Activated CD4-positive, alpha-beta memory T cell treated with anti-CD3 and anti-CD28 coated beads, Interleukin-2, amount 10 ng/mL, durations not matched to agents 7 days and 5 days (primary cell): ENCODE measurements around the gene PNMA3. TPM values are rescaled to one million over a fixed set of nuclear protein-coding genes. Genes with fewer than 3 reads are reported as not detected.
"Not testable (repeated sequence)": the region's sequence is repeated elsewhere in the genome, so short reads cannot be mapped to it uniquely, and the experiment has no call there.

ENCODE experiments used
- CTCF ChIA-PET: fragments of 350-600 bp; sonication (Branson Sonifier 250); formaldehyde crosslinking; loops from one replicate; lab custom pipeline; 2021; ENCODE audit warnings: antibody characterized with exemption, inconsistent platforms; lab: Charles Lee
- POLR2A ChIA-PET: fragments of 350-600 bp; sonication (Branson Sonifier 250); formaldehyde crosslinking; loops from one replicate; lab custom pipeline; 2021; ENCODE audit warnings: antibody characterized with exemption; lab: Charles Lee
- DNase-seq: peaks from one replicate; pipeline ENCODE4 v3.0.0-alpha.2; 2020
- H3K27ac Mint-ChIP-seq: one replicate; pipeline ENCODE4 v1.8.0; 2021; ENCODE audit warnings: mild to moderate bottlenecking, mixed read lengths
- H3K27me3 Mint-ChIP-seq: one replicate; pipeline ENCODE4 v1.8.0; 2021; ENCODE audit warnings: mixed read lengths
- H3K36me3 Mint-ChIP-seq: one replicate; pipeline ENCODE4 v1.8.0; 2021; ENCODE audit warnings: low read depth, mixed read lengths
- H3K4me1 Mint-ChIP-seq: one replicate; pipeline ENCODE4 v1.8.0; 2021; ENCODE audit warnings: mixed read lengths
- H3K4me3 Mint-ChIP-seq: one replicate; pipeline ENCODE4 v1.8.0; 2021; ENCODE audit warnings: mild to moderate bottlenecking, mixed read lengths
- H3K9me3 Mint-ChIP-seq: one replicate; pipeline ENCODE4 v1.8.0; 2021; ENCODE audit warnings: mixed read lengths
- total RNA-seq, 2 experiments: library from RNA; stranded (reverse); gene quantifications; one replicate each; pipeline ENCODE4 v1.2.3, GENCODE V29; 2021

PNMA3 gene
- total RNA-seq, 2 experiments from 2014 or later: 3.3 to 3.6 TPM

DNA sequence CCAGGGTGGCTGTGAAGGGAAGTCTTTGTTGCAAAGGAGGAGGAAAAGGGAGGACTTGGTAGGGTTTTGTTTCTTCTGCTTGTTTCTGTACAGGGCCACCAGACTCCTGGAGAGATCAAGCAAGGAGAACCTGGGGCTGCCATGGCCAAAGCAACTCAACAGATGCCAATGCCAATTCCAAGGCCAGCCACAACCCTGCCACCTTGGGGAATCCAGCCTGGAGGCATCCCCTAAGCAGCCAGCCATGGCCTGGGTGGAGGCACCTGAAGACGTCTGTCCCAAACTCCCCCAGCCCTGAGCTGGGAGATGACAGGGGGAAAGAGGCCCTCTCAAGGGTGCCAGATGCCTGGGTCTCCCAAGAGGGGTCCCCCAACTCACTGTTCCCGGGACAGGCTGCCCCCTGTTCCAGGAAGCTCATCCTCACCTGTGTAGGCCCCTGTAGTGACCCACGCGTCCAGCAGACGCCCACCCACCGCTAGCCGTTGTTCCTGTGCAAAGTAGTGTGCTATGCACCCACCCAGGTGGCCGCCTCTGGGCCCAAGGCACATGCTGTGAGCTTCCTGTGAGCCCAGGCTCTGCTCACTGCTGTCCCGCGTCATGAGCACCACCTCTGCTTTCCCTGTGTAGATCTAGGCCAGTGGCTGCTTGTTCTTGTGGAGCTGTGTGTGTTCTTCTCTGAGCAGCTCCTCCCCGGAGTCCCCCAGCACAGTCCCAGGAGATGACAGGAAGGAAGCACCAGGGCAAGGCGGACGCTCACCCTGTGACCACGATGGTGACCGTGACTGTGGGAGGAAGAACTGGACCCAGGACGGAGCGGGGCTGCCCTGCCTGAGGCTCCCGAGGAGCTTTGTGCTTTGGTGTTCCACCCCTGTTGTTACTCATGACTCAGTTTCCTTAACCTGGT, 3.2 kb downstream of the PNMA3 start:
- no peaks in the 10 kb centered on the region for H3K36me3 Mint-ChIP-seq
- POLR2A ChIA-PET: no interaction called here
- CTCF ChIA-PET: no interaction called here

DNA sequence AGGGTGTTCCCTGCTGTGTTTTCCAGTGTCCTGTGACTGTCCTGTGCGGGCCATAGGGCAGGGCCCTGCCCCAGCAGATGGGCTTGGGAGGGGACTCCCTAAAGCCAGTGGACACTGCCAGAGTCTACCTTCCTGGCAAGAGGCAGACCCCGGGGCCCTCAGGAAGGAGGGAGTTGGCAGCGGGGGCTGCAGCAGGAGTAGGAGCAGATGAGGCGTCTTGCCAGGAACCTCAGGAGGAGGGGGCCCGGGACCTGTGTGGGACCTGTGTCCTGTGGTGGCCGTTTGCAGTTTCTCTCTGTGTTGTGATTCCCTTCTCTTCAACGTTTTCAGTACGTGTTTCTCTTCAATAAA, 3.8 kb downstream of the PNMA3 start:
- DNase-seq: no peak
- H3K27me3 Mint-ChIP-seq: no peaks in the 10 kb centered on the region
- H3K36me3 Mint-ChIP-seq: no peaks in the 10 kb centered on the region
- POLR2A ChIA-PET: no interaction called here
- no peaks in the 10 kb centered on the region for H3K4me1 Mint-ChIP-seq
- H3K9me3 Mint-ChIP-seq: no peaks in the 10 kb centered on the region
- CTCF ChIA-PET: no interaction called here
- no peak overlapping the region for H3K4me3 Mint-ChIP-seq
- no peak overlapping the region for H3K27ac Mint-ChIP-seq

More for the DNA sequence above, 3.2 kb downstream of the PNMA3 start:
- Mint-ChIP-seq H3K27ac (no peak overlapping the region), H3K4me3 (no peak overlapping the region), H3K27me3 (no peaks in the 10 kb centered on the region), H3K9me3 (no peaks in the 10 kb centered on the region), H3K4me1 (no peaks in the 10 kb centered on the region)
- no peak for DNase-seq

- H3K36me3 Mint-ChIP-seq: no peaks in the 10 kb centered on the region
- no peak overlapping the region for H3K27ac Mint-ChIP-seq
- no peaks in the 10 kb centered on the region for H3K27me3 Mint-ChIP-seq
- H3K9me3 Mint-ChIP-seq: no peaks in the 10 kb centered on the region
- no peaks in the 10 kb centered on the region for H3K4me1 Mint-ChIP-seq
- ChIA-PET CTCF (interaction anchor here (1.0 to 1.1 kb wide), 2 partner anchors 29 to 120 kb away, joined by 3 to 4 read pairs; no protein-coding TSS in a partner anchor), POLR2A (no interaction called here)
- no peak overlapping the region for H3K4me3 Mint-ChIP-seq
- no peak for DNase-seq
These were observed 5.5 kb downstream of the PNMA3 start for GRCh38 chrX:153061732-153062131.

DNA sequence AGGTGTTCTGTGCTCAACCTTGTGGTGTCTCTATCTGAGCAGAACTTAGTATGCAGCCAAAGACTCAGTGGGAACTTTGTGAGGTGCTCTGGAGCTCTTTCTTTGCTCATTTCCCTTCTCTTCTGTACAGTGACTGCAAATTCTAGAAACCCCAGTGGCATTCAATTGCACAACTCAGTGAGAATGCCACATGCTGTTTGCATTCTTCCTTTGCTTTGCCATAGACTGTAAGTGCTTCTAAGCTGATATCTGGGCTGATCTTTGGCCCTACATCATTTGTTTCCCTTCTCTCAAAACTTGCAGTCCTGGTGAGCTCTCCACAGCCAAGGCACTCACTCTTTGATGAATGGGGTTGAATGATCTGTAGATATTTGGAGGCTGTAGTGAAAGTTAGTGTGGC, 7.0 kb downstream of the PNMA3 start:
- ChIA-PET CTCF (interaction anchor here (1.1 kb wide), 1 partner anchor 105 kb away, joined by 3 read pairs; no protein-coding TSS in a partner anchor), POLR2A (no interaction called here)
- no peaks in the 10 kb centered on the region for H3K9me3 Mint-ChIP-seq
- no peak overlapping the region for H3K27ac Mint-ChIP-seq
- H3K4me3 Mint-ChIP-seq: no peak overlapping the region
- H3K4me1 Mint-ChIP-seq: no peaks in the 10 kb centered on the region
- no peaks in the 10 kb centered on the region for H3K36me3 Mint-ChIP-seq
- no peaks in the 10 kb centered on the region for H3K27me3 Mint-ChIP-seq
- no peak for DNase-seq

DNA sequence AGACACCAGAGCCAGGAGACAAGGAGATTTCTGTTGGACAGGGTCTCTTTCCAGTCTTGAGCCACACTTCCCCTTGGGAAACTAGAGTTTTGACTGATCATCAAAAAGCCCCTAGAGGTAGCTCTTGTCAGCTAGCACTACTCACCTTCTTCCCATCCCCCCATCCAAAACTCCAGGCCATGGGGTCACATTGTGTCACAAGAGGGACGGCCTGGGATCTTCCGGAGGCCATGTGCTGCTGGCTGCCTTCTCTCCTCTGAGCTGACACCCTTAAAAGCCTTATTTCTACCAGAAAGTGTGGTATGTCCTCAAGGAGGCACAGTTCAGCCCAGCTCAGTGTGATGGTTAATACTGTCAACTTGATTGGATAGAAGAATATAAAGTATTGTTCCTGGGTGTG, 7.8 kb downstream of the PNMA3 start:
- DNase-seq: no peak
- no peak overlapping the region for H3K27ac Mint-ChIP-seq
- H3K4me3 Mint-ChIP-seq: no peak overlapping the region
- no peaks in the 10 kb centered on the region for H3K9me3 Mint-ChIP-seq
- no peaks in the 10 kb centered on the region for H3K36me3 Mint-ChIP-seq
- no peaks in the 10 kb centered on the region for H3K27me3 Mint-ChIP-seq
- H3K4me1 Mint-ChIP-seq: no peaks in the 10 kb centered on the region
- ChIA-PET CTCF (interaction anchor here (0.7 kb wide), 1 partner anchor 601 kb away, joined by 3 read pairs; no protein-coding TSS in a partner anchor), POLR2A (no interaction called here)

GRCh38 chrX:153065389-153065788, 9.1 kb downstream of the PNMA3 start:
- POLR2A ChIA-PET: no interaction called here
- no peaks in the 10 kb centered on the region for H3K36me3 Mint-ChIP-seq
- no peaks in the 10 kb centered on the region for H3K27me3 Mint-ChIP-seq
- H3K9me3 Mint-ChIP-seq: no peaks in the 10 kb centered on the region
- DNase-seq: no peak
- H3K27ac Mint-ChIP-seq: no peak overlapping the region
- CTCF ChIA-PET: no interaction called here
- no peaks in the 10 kb centered on the region for H3K4me1 Mint-ChIP-seq
- no peak overlapping the region for H3K4me3 Mint-ChIP-seq

DNA sequence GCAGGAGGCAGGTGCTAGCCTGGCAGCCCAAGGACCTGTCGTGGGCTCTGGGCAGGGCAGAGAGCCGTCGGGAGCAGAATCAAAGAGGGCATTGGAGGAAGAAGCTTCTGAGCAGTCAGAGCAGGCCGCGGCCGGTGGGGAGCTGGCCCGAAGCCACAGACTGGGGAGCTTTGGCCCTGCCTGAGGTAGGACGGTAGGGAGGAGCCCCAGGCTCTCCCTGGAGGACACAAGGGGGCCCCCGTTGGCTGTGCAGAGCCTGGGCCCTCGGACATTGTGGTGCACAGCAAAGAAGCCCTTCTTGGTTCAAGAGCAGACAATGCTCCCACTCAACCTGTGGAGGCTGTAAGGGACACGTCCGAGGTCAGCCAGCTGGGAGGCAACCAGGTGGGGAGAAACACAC, 10.1 kb downstream of the PNMA3 start:
- H3K9me3 Mint-ChIP-seq, H3K27me3 Mint-ChIP-seq, POLR2A ChIA-PET, CTCF ChIA-PET, H3K4me1 Mint-ChIP-seq, H3K4me3 Mint-ChIP-seq, H3K36me3 Mint-ChIP-seq, H3K27ac Mint-ChIP-seq, DNase-seq: not testable (repeated sequence)

- DNase-seq, H3K27me3 Mint-ChIP-seq, H3K27ac Mint-ChIP-seq, CTCF ChIA-PET, POLR2A ChIA-PET, H3K36me3 Mint-ChIP-seq, H3K4me3 Mint-ChIP-seq, H3K9me3 Mint-ChIP-seq, H3K4me1 Mint-ChIP-seq: not testable (repeated sequence)
These were observed 15.8 kb downstream of the PNMA3 start, which contains the start of gene PNMA6A for GRCh38 chrX:153071909-153072583. Gene PNMA6A, plus strand, starts transcription at chrX:153072454. Its CDS starts 609 bp downstream, at chrX:153073063.

GRCh38 chrX:153073331-153073730, 17.1 kb downstream of the PNMA3 start:
- H3K27me3 Mint-ChIP-seq, H3K9me3 Mint-ChIP-seq, H3K4me1 Mint-ChIP-seq, H3K4me3 Mint-ChIP-seq, POLR2A ChIA-PET, H3K27ac Mint-ChIP-seq, DNase-seq, CTCF ChIA-PET, H3K36me3 Mint-ChIP-seq: not testable (repeated sequence)

DNA sequence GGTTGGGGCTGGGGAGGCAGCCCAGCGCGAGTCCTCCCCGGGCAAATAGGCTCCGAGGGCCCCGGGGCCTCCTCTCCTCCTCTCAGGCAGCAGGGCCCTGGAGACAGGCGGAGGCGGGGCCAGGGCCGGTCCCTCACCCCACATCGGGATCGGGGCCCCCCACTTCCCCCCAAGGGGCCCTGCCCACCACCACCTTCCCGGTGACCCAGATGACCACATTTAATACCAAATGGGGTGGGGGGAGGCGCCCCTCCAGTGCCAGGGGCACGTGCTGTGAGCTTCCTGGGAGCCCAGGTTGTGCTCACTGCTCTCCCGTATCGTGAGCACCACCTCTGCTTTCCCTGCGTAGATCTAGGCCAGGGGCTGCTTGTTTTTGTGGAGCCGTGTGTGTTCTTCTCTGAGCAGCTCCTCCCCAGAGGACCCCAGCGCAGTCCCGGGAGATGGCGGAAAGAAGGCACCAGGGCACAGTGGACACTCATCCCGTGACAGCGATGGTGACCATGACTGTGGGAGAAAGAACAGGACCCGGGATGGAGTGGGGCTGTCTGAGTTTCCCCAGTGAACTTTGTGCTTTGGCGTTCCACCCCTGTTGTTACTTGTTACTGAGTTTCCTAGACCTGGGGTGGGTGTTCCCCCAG, 18.1 kb downstream of the PNMA3 start:
- POLR2A ChIA-PET: no interaction called here
- CTCF ChIA-PET: no interaction called here
- H3K4me1 Mint-ChIP-seq: no peaks in the 10 kb centered on the region

GRCh38 chrX:153074935-153075334, 18.7 kb downstream of the PNMA3 start:
- Mint-ChIP-seq H3K27me3 (no peaks in the 10 kb centered on the region), H3K4me1 (no peaks in the 10 kb centered on the region), H3K9me3 (no peaks in the 10 kb centered on the region), H3K36me3 (no peaks in the 10 kb centered on the region), H3K27ac (no peak overlapping the region), H3K4me3 (no peak overlapping the region)
- CTCF ChIA-PET: no interaction called here
- DNase-seq: no peak
- POLR2A ChIA-PET: no interaction called here

More for the DNA sequence above, 18.1 kb downstream of the PNMA3 start:
- DNase-seq: no peak
- no peak overlapping the region for H3K4me3 Mint-ChIP-seq
- no peaks in the 10 kb centered on the region for H3K36me3 Mint-ChIP-seq
- no peak overlapping the region for H3K27ac Mint-ChIP-seq
- no peaks in the 10 kb centered on the region for H3K9me3 Mint-ChIP-seq
- no peaks in the 10 kb centered on the region for H3K27me3 Mint-ChIP-seq

DNA sequence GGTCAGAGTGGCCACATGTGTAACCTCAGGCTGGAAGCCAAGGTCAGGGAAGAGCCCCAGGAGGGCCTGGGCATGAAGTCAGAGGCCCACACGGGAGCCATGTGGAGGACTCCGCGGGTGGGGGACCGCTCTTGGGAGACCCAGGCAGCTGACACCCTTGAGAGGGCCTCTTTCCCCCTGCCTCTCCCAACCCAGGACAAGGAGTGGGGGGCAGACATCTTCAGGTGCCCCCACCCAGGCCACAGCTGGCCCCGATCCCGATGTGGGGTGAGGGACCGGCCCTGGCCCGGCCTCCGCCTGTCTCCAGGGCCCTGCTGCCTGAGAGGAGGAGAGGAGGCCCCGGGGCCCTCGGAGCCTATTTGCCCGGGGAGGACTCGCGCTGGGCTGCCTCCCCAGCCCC, 19.1 kb downstream of the PNMA3 start:
- H3K9me3 Mint-ChIP-seq: no peaks in the 10 kb centered on the region
- H3K27ac Mint-ChIP-seq: no peak overlapping the region
- H3K4me1 Mint-ChIP-seq: no peaks in the 10 kb centered on the region
- no peaks in the 10 kb centered on the region for H3K27me3 Mint-ChIP-seq
- ChIA-PET CTCF (no interaction called here), POLR2A (no interaction called here)
- no peak for DNase-seq
- H3K36me3 Mint-ChIP-seq: no peaks in the 10 kb centered on the region
- H3K4me3 Mint-ChIP-seq: no peak overlapping the region

DNA sequence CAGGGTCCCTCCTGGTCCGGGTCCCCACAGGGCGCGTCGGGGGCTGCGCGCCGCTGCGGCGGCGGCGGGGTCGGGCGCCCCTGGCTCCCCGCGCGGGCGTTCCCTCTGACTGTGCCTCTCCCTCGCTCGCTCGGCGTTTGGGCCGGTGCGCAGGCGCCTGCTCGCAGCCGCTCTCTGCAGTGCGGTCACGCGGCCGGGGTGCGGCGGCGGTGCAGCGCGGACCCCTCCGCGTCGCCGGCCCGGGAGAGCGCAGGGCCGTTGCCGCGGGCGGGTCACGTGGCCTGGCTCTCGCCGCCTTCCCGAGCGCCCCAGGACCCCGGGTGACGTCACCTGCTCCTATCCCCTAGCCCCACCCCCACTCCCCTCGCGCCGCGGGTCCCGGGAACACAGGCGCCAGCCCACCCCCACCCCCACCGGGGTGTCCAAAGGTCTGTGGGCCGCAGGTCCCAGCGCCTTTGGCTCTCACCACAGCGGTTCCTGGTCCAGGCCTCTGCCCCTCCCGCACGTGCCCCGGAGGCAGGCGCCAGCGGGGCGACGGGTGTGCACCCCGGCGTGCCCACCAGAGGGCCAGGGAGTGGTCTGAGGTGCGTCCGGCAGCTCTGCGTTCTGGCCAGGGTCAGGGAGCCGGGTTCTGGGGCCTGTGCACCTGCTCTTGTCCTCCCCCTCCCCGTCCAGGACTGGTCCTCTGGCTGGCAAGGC, 21.3 kb downstream of the PNMA3 start:
- POLR2A ChIA-PET, H3K9me3 Mint-ChIP-seq, H3K27ac Mint-ChIP-seq: not testable (repeated sequence)

More for the DNA sequence above, 21.3 kb downstream of the PNMA3 start:
- H3K4me3 Mint-ChIP-seq, CTCF ChIA-PET, H3K27me3 Mint-ChIP-seq, DNase-seq, H3K36me3 Mint-ChIP-seq, H3K4me1 Mint-ChIP-seq: not testable (repeated sequence)
